Subcutaneous adipose tissue (tissue), 4 donors: Measurements from ENCODE around the gene PDIA3. TPM values are rescaled to one million over a fixed set of nuclear protein-coding genes. Genes with fewer than 3 reads are reported as not detected.

Source experiments
- total RNA-seq, 4 donors: library from RNA; depleted of rRNA; stranded (reverse); fragments of >200 nt; gene quantifications; one replicate each; pipeline ENCODE4 v1.1.0, GENCODE V29; 2016
- TF ChIP-seq, protein P1 (sequence below): fragments of 450-650 bp; IDR thresholded peaks from one replicate; pipeline ENCODE4 v1.5.1; 2016; ENCODE audit warnings: low read depth, mild to moderate bottlenecking, control low read depth, antibody characterized with exemption, moderate library complexity

Gene PDIA3
- total RNA-seq, 4 donors from 2014 or later, result 87.6 to 129 (median 121) TPM

DNA sequence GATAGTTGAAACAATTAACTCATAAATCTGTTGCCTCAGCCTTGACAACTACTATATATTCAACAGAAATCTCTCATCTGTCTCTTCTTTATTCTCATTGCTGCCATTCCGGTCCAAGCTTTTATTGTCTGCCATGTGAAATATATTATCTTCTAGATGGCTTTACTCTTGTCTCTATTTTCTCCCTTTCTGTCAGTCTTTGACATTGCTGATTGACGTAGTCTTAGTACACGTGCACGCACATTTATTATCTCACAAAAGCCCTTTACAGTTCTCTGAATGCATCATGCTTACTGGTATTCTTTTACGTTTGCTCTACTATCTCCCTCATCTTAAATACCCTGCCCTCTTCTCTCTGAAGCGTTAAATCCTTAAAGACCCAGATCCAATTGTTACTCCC lies 5.6 kb downstream of the PDIA3 start:
- TF ChIP-seq, protein P1, sequence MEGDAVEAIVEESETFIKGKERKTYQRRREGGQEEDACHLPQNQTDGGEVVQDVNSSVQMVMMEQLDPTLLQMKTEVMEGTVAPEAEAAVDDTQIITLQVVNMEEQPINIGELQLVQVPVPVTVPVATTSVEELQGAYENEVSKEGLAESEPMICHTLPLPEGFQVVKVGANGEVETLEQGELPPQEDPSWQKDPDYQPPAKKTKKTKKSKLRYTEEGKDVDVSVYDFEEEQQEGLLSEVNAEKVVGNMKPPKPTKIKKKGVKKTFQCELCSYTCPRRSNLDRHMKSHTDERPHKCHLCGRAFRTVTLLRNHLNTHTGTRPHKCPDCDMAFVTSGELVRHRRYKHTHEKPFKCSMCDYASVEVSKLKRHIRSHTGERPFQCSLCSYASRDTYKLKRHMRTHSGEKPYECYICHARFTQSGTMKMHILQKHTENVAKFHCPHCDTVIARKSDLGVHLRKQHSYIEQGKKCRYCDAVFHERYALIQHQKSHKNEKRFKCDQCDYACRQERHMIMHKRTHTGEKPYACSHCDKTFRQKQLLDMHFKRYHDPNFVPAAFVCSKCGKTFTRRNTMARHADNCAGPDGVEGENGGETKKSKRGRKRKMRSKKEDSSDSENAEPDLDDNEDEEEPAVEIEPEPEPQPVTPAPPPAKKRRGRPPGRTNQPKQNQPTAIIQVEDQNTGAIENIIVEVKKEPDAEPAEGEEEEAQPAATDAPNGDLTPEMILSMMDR, result no peak

DNA sequence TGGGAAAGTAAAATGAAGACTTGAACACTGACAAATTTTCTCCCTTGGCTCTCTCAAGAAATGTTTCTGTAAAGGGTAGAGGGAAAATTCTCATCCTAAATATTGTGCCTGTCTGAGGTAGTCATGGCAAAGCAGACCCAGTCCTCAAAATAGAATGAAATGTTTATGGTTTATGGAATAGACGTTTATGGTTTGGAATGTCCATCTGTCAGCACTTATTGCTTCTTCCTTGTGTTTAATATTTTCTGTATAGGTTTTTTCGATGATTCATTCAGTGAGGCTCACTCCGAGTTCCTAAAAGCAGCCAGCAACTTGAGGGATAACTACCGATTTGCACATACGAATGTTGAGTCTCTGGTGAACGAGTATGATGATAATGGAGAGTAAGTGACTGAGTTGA lies 16.6 kb downstream of the PDIA3 start:
- TF ChIP-seq, protein P1, result no peak

DNA sequence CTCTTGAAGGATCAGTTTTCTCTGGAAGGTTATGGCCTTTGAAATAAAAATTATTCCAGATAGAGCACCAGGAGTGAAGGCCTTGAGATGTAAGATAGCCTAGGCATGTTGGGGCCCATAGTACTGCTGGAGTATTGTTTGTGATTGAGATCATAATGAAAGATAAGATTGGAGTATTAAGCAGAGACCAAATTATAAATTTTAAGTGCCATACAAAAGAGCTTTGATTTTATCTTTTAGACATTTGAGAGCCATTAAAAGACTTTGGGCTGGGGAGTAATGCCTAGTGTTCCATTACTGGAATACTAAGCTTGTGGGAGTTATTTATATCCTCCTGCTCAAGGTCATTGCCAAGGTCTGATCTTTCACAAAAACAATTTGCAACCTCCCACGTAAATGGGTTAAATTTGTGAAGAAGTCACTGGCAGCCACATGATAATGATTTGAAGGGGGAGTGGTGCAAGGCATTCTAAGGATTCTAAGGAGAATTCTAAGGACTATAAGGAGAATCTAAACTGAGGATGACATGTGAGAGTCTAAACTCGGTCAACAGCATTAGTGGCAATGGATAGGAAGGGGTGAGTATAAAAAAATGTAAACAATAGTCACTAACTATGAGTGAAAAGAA lies 17.7 kb downstream of the PDIA3 start:
- TF ChIP-seq, protein P1, result no peak

- TF ChIP-seq, protein P1, result no peak
These were observed 23.5 kb downstream of the PDIA3 start for GRCh38 chr15:43769584-43770228.

- TF ChIP-seq, protein P1, result no peak
These were observed 25.6 kb downstream of the PDIA3 start for GRCh38 chr15:43771816-43772215.

GRCh38 chr15:43772624-43773023 lies 26.4 kb downstream of the PDIA3 start:
- TF ChIP-seq, protein P1, result no peak

DNA sequence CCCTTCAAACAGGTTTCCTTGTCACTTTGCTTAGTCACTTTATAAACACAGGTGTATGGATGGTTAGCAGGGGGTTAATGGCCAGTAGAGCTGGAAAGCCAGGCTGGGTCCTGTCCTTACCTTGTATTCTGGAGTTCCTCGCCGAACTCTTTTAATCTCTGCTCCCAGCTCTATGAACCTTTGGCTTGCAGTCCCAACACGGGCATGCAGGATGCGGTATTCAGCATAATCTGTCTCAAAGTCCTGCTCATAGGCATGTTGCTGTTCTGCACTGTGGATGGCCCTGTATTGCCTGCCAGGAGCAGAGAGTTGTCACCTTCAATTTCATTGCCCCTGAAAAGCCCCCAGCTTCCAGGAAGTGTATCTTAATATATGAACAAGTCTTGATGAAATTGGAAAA lies 27.8 kb downstream of the PDIA3 start:
- TF ChIP-seq, protein P1, result no peak
